C4-2B (cell line): Measurements from ENCODE around the gene ROR2.

Source experiments
- ZFX ChIP-seq: fragments of 450-650 bp; IDR thresholded peaks from 2 replicates; pipeline ENCODE4 v1.6.1; 2017
- TF ChIP-seq, protein P1 (sequence below): fragments of 450-650 bp; conservative IDR thresholded peaks from 2 replicates; pipeline ENCODE4 v1.5.1; 2017; ENCODE audit warnings: mild to moderate bottlenecking

- TF ChIP-seq, protein P1, sequence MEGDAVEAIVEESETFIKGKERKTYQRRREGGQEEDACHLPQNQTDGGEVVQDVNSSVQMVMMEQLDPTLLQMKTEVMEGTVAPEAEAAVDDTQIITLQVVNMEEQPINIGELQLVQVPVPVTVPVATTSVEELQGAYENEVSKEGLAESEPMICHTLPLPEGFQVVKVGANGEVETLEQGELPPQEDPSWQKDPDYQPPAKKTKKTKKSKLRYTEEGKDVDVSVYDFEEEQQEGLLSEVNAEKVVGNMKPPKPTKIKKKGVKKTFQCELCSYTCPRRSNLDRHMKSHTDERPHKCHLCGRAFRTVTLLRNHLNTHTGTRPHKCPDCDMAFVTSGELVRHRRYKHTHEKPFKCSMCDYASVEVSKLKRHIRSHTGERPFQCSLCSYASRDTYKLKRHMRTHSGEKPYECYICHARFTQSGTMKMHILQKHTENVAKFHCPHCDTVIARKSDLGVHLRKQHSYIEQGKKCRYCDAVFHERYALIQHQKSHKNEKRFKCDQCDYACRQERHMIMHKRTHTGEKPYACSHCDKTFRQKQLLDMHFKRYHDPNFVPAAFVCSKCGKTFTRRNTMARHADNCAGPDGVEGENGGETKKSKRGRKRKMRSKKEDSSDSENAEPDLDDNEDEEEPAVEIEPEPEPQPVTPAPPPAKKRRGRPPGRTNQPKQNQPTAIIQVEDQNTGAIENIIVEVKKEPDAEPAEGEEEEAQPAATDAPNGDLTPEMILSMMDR: no peak
- TF ChIP-seq ZFX: no peak
Observed at GRCh38 chr9:91924090-91924489, 25.9 kb downstream of the ROR2 start.
